ENCODE measurements around the gene MS4A8.

DNA sequence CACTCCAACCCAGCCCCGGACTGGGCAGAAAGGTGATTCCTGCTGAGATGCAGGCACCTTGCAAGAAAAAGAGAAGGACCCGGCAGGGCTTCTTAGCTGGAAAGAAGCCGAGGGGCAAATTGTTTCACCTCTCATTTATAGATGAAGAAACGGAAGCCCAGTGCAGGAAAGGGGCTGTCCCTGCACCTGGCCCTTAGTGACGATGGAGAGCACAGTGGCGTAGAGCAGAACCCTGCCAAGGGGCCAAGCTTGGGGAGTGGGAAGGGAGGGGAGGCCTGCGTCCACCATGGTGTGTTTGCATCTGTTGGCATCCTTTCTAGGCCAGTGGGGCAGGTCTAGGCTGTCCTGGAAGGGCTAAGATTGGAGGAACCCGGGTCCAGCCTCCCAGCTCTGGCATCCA is 49.4 kb downstream of the MS4A8 start:
- TF ChIP-seq HDAC6 (IDR thresholded peaks at IDR 0.05; ENCODE audit: unreplicated experiment) (no peak), CTCF (IDR thresholded peaks at IDR 0.05 in 2 of 3, conservative IDR thresholded peaks at IDR 0.05 in 1 of 3; ENCODE audit: control insufficient read depth in 2 of 3, extremely low read depth in 1 of 3, insufficient read depth in 1 of 3, low read depth in 3 of 3, low read length in 3 of 3) (no peak)

Data from GM12878 (cell line).